Stimulated activated CD4-positive, alpha-beta T cell treated with anti-CD3 and anti-CD28 coated beads, Interleukin-1b, Interleukin-23, amount 100 ng/mL, for 4 hours (primary cell): ENCODE results near the gene PCARE.

Source experiments
- DNase-seq, 2 donors: peaks; one replicate each; pipeline ENCODE4 v3.0.0-alpha.2; 2020; ENCODE audit warnings: low read depth in 2 of 2

PCARE gene

DNA sequence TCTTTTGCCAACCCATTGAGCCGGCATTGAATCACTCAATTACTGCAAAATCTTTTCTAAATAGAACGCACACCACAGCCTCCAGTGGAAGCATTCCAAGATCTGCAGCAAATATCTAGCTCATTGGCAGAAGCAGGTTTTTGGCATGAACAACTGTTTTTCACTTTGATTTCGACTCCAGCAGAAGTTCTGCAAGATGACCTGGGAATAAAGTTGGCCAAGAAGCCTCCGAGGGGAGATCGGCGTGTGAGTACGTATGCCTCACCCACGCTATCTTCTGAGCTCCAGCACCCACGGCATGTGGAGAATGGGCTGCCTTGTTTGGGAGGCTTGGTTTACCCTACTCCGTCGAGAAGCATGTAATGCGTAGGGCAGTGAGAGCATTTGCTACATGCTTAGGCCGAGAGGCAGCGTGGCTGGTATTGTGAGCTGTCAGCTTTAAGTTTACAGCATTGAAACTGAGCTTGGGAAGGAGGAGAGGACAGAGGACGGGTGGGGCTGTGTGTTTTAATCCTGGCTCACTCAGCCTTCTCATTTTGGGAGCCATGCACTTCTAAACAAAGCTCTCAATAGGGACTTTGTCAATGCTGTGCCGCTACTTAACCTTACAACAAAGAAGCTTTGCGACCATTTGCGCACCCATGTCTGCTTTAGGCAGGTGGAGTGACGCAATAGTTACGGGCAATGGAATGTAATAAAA, 10.5 kb downstream of the PCARE start:
- DNase-seq = no peak

DNA sequence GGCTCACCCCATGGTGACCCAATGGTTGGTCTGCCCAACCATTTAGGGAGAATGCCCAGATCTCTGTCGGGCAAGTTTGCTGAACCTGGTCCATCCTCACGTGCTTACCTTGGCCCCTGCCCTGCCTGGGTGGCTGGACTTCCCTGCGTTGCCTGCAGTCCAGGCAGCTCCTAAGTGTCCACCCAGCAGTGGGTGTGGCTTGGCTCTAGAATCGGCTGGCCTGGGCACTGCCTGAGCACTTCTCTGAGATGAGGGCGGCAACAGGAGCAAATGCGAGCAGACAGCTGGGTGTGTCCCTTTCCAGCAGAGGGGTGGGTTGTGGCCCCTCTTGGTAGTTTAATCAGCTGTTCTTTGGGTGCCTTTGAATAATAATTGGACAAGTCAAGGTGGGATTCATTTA, 11.3 kb downstream of the PCARE start:
- DNase-seq = no peak

DNA sequence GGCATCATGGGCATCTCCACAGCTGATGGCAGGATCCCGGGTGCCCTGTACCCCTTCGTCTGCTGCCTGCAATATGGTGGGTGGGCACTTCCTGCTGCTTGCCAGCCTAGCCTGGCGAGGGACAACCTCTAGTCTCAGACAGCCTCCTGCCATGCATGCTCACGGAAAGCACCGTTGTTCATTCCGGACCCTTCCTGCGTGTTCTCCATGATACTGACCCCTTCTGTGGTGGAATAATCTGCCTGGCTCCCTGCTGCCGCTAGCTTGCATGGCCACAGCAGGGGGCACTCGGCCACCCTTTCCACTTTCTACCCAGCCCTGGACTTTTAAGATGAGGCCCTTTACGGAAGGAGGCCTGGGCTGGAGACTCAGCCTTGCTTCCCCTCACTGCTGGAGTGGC, 12.0 kb downstream of the PCARE start:
- no peak for DNase-seq

DNA sequence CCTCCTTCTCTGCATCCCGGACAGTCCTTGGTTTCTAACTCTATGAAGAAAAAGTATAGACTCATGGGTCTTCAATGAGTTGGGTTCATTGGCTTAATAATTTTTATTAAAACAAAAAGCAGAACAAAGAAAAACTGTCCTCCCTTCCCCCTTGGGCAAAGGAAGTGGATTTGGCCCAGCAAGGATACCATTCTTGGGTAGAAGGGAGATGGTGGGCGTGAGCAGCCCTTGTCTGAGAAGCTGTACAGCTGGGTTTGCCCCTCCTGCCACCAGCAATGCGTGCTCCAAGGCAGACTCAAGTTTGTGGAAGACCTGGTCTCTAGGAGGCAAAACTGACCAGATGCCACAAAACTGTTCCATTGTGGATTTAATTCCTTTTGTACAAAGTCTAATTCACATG, 12.7 kb downstream of the PCARE start:
- no peak for DNase-seq

DNA sequence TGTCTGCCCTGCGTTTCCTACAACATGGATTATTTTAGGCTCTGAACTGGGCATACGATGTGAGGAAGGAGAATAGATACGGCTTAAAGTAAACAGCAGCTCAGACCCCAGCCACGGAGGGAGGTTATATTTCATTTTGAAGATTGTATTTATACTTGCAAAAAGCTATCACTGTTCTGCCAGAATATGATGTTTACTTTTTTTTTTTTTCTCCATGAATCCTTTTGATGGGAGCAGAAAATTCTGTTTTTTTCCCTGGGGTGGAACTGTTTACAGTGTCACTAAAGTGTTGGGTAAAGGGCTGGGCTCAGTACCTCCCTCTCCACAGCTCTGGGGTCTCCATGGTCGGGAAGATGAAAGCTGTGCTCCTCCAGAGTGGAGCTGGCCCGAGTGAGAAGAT, 13.1 kb downstream of the PCARE start:
- DNase-seq = no peak

DNA sequence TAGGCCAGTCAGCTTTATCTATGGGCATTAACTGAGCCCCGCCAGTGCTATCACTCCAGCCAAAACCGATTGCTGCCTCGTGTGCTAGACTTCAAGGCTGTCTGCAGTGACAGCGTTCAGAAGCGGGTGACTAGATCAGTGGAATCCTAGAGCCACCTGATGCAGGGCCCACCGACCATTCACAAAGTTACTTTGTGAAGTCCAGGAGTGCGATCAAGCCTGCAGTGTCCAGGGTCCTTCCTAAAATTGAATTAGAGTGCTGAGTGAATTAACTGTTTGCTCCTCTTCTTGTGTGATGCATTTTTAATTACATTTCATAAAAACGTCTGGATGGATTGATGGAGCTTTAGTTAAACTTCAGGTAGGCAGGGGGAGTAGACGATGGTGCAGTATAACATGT, 13.9 kb downstream of the PCARE start:
- no peak for DNase-seq

DNA sequence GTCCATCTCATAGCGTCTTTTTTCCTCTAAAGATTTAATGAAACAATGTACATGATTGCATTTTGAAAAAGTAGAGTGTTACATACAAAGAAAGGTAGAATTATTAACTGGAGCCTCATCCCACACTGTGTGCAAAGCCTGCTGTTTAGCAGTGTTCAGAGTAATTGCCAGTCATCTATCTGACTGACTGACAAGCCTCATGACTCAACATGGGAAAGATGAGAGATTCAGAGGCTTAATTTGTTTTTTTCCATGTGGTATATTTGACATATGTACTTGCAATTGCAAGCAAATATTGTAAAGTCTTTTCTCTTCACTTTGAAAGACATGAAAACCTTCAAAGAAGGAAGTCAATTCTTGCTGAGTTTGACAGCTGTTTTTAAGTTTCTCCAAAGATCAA, 14.7 kb downstream of the PCARE start:
- DNase-seq = no peak

DNA sequence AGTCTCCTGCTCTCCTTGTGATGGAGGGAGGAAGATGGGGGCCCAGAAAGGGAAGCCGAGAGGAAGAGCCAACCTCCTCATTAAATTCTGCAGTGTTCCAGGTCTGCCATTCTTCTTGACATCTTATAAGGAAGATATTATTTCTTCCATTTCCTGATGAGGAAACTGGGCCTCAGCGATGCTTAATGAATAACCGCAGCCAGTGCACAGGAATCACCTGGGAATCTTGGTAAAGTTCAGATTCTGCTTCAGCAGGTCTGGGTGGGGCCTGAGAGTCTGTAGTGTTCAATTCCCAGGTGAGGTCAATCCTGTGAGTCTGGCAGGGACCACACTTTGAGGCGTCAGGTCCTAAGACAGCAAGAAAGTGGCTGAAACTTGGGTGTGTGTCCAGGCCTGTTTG, 17.3 kb downstream of the PCARE start:
- DNase-seq = no peak

DNA sequence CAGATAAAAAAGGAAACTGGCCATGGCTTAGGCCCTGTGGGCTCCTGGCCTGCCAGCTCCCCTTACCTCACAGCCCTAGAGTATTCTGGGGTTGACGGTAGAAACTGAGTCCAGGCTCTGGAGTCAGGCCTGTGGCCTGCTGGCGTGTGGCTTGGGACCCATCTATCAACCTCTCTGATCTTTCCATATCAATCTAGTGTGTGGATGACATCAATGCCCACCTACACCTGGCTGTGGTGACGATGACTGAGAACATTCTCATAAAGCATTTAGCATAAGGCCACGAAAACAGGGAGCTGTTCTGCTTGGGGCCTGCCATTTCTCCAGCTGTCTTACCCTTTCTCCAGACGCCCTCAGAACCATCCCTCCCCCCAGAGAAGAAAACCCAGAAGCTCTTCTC, 17.9 kb downstream of the PCARE start:
- DNase-seq = no peak

DNA sequence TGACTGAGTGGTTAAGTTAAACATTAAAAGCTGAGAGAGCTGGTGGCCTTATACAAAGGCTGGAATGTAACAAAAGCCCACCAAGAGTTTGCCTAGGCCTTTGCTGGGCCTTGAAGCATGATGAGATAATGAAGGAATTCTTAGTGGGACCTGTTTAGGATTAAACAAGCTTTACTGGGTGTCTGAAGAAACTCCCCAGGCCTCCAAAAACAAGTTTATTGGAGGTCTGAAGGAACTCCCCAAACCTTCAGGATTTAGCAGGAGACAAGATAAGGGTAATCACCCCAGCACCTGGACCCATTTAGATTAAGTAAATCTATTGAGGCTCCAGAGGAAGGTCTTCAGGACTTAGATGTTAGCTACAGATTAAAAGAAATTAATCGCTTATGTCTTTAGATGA, 18.7 kb downstream of the PCARE start:
- DNase-seq = no peak

DNA sequence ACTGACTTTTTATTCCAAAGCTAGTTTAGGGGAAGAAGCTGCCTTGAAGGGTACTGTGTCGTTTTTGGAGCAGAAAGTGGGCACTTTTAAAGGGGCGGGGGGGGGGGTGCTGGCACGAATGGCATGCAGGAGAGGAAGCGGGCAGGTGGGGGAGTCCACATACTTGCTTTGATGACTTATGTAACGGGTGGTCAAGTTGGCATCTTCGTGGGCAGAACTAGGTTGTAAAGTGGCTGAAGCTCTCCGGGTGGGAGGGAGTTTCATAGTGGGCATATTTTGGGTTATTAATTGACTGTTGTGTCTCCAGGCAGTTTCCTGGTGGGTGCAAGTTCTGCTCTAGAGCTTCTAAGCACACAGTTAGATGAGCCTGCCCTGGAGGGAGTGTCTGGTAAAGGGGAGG, 19.9 kb downstream of the PCARE start:
- DNase-seq = no peak

DNA sequence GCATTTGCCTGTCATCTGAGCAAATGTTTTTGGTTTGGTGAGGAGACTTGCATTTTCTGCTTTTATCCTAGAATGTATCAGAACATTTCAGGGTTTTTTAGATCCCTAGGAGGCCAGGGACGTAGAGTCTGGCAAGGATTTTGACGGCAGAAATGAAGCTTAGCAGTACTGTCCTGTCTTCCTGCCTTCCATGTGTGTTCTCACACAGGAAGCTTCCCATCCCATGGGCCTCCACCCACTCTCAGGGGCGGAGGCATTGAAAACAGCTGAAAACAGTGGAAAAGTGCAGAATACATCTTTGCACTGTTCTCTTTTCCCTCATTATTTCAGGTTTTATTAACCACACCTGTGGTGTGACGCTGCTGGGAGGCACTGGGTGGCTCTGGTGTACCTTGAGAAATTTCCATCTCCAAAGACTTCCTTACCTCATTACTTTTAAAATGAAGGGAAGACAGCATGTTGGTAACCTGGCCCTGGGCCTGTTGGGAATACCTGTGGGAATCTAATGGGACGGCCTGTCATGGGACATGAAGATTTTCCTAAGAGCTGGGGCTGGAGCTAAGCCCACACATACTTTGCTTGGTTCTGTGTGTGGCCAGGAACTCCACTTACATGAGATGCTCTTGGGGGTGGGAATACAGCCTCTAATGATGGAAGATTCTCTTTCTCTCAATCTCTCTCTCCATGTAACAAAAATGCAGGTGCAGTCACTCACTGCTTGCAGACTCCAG, 20.5 kb downstream of the PCARE start:
- no peak for DNase-seq

DNA sequence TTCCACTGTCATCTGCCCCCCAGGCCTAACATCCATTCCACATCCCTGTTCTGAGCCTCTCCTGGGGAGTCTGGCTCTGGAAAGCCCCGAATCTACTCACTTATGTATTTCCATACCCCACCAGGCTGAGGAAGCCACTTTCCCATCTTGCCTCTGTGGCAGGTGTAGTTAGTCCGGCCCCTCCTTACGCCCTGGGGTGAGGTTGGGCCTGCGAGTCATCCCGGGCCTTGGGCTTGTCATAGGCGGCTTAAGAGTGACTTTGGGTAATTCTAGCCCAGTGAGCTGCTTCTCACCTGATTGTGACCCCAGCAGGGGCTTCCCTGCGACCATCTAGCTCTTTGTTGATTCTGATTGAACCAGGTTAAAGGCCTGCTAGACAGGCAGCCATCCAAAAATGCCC, 21.1 kb downstream of the PCARE start:
- no peak for DNase-seq

DNA sequence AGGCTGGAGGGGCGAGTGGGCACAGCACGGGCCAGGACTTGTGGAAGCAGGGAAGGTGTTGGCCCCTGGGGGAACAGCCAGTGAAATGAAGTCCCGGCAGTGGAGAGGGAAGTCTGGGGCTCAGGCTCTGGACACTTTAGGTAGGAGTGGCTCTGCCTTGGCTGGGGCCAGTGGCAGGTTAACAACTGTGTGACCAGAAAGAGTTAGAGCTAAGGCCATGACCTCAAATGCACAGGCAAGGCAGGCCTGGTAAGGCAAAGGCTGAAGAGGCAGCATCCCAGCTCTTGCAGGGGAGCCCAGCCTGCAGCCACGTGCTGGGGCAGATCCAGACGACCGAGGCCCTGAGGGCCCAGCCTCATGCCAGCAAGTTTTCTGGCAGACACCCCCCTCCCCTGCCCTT, 21.5 kb downstream of the PCARE start:
- DNase-seq = no peak

DNA sequence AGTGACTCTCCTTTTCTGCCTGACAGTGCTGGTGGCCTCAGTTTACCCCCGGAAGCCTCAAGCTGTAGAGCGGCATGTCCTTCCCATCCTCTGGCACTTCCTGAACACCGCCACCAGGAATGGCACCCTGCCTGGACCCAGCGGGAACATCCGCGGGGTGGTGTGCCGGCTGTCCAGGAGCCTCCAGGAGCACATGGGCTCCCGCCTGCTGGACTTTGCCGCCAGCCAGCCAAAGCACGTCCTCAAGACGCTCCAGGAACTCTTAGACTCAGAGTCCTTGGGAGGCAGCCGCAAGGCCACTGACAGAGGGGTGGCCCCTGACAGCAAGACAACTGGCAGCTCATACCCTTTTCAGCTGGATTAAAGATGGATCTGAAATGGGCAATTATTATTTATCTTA, 22.6 kb downstream of the PCARE start:
- no peak for DNase-seq

DNA sequence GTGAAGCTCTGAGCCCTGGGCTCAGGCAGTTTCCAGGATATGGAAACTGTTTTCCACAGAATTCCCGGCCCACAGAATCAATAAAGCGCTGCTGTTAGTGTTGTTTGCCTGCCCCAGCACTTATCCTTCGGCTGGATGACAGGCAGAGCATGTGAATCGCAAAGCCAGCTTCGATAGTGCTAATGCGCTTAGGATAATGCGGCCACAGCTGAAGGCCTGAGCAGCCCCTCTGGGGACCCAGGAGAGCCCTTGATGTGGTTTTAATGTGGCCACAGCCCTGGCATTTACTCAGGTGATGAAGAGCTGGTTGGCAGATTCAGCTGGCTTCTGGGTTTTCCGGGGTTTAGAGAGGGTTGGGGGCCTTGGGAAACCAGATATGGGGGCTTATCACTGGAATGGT, 23.7 kb downstream of the PCARE start:
- DNase-seq = no peak

DNA sequence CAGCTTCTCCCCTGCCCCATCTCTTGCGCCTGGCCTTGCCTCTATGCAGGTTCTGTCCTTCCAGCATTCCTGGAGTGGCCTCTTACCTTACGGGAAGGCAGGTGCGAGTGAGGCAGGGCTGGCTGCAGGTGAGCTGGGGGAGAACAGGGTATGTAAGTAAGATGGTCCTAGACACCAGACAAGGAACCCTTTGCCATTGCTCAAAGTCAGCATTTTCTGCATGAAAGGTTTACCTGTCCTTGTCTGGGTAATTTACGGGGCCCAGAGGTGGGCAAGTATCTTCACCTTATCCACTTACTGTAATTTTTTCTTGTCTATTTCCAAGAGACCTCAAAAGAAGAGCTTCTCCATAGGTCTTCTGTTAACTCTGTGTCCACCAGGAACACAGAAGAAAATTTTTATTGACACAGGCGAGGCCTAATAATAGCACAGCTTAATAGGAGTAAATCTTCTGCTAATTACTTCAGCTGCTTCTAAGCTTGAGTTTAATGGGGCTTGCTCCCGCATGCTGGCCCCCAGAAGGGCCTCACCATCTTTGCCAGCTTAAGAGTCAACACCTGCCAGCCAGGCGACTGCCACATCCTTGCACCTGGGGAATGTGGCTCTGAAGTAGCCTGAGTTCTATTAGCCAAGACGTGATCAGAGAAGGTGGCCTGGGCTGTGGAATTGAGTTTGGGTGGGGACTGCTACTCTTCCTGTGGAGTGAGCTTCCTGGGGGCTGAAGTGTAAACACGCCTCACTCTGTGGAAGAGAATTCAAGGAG, 27.1 kb downstream of the PCARE start:
- no peak for DNase-seq

DNA sequence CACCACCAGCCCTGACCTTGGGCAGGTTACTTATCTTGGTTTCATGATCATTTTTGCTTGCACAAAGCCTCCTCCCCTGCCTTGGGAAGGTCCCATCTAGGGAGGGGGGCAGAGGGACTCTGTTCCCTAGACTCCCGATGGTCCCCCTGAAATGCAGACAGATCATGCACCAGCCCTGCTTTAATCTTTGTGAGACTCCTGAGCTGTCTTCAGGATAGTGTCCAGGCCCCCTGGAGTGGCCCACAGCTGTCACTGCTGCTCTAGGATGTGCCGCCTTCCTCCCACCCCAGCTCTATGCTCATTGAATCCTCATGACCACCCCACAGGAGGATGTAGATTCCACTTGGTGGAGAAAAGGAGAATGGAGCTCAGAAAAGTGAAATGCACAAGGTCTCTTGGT, 28.0 kb downstream of the PCARE start:
- DNase-seq = no peak

DNA sequence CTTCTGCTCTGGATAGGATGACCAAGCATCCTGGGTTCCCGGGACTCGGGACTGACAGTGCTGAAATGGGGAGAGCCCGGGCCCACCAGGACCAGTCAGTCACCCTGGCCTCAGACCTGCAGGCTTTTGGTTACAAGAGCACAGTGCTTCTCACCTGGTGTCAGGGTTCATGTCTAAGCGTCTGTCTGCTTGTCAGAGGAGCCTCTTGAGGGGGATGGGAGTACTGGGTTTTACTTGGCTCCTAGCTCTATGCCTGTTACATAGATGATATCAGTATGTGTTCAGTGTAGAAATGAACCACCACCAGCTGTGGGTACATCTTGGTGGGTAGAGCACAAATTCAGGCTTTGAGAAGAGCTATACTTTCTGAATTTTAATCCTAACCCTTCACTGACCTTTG, 29.9 kb downstream of the PCARE start:
- no peak for DNase-seq

DNA sequence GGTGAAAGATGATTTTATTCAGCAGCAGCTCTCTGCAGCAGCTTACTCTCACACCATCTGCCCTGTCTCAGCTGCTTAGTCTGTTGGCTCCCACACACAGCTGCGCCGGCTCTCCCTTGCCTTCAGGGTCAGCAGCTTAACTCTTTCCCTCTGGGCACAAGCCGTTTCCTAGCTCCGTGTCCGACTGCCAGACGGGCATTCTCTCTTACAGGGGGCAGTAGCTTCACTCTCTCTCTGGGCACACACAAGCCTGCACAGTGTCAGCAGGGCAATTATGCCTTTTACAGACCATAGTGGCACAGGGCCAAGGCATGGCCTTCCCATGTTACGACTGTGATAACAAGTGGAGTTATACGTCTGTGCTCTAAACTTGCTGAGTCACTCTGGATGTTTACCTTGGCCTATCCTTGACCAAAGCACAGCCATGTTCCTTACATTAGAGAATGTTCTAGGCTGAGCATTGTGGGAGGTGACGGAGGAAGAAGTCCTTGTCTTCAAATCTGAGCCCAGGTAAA, 31.7 kb downstream of the PCARE start:
- no peak for DNase-seq

DNA sequence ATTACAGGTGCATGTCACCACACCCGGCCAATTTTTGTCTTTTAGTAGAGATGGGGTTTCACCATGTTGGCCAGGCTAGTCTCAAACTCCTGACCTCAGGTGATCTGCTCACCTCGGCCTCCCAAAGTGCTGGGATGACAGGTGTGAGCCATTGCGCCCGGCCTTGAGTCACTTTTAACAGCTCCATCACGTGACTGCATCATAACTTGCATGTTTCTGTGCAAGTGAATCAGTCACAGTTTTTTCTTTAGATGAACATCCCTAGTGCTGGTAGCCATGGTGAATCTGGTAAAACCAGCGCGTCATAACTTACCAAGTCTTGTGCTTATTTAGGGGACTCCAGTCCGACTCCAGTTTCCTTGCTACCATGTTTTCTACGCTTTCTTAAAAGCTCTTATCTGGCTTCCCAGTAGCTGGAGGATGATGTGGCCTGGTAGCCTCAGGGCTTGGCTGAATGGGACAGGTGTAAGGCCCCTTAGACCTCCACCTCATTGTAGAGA, 33.1 kb downstream of the PCARE start:
- no peak for DNase-seq

DNA sequence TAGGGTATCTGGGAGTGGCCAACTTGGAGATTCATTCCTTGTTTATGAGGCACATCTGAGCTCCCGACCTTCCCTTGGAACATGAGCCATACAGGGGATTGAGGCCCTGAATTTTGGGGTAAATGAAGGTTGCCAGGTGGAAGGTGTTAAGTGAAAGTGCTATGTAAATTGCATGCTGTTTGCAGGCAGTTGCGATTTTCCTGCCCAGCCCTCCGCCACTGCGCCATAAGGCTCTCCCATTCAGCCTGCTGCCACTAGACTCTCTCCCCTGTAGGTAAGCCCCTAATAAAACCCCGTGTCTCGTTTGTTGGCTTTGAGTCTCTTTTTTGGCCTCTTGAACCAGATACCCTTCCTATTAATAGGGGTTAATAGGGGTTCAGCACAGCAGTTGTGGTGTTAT, 33.8 kb downstream of the PCARE start:
- no peak for DNase-seq
